Activated T-helper 17 cell treated with anti-CD3 and anti-CD28 coated beads, Interleukin-2, amount 50 U/mL, for 72 hours (primary cell): Measurements from ENCODE around the gene MIA2. TPM values are rescaled to one million over a fixed set of nuclear protein-coding genes. Genes with fewer than 3 reads are reported as not detected.
"Not testable (repeated sequence)": the region's sequence is repeated elsewhere in the genome, so short reads cannot be mapped to it uniquely, and the experiment has no call there.

Experiments
- ATAC-seq: fragments of 150-1000 bp; cut with Tn5 transposase; replicated peaks from 2 replicates; pipeline ENCODE4 v1.10.0; 2021; ENCODE audit warnings: mild to moderate bottlenecking, moderate library complexity
- H3K27ac Mint-ChIP-seq: one replicate; pipeline ENCODE4 v1.8.0; 2022; ENCODE audit warnings: mixed read lengths
- H3K27me3 Mint-ChIP-seq: one replicate; pipeline ENCODE4 v1.8.0; 2022; ENCODE audit warnings: mixed read lengths
- H3K36me3 Mint-ChIP-seq: one replicate; pipeline ENCODE4 v1.8.0; 2022; ENCODE audit warnings: low read depth, mild to moderate bottlenecking, mixed read lengths
- H3K4me1 Mint-ChIP-seq: one replicate; pipeline ENCODE4 v1.8.0; 2022; ENCODE audit warnings: mixed read lengths
- H3K4me3 Mint-ChIP-seq: one replicate; pipeline ENCODE4 v1.8.0; 2022; ENCODE audit warnings: mild to moderate bottlenecking, mixed read lengths
- H3K9me3 Mint-ChIP-seq: one replicate; pipeline ENCODE4 v1.8.0; 2022; ENCODE audit warnings: mixed read lengths
- total RNA-seq, 2 donors: library from RNA; stranded (reverse); gene quantifications; one replicate each; pipeline ENCODE4 v1.2.3, GENCODE V29; 2022

The MIA2 gene
- total RNA-seq, 2 donors from 2014 or later, result 15.4 to 17.7 TPM

DNA sequence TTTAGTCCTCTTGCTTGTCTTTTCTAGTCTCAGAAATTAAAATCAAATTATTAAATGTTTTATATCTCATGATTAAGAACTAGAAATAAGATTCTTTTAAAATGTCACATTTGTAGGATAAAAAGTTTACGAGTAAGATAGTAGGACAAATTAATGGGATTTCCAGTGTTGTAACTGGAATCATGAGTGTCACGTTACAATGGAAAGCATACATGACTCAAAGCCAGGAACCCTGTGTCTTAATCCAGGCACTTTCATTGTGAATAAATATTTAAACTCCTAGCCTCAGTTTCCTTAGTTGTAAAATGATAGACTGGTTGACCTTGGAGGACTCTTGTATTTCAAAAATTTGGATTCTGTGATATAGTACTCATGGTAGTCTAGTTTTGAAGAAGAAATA, 84.9 kb downstream of the MIA2 start:
- no peak overlapping the region for H3K4me3 Mint-ChIP-seq
- H3K36me3 Mint-ChIP-seq, result peaks cover 51% of the 10 kb centered on the region
- ATAC-seq, result no peak
- H3K4me1 Mint-ChIP-seq, result peaks cover 4% of the 10 kb centered on the region
- no peak overlapping the region for H3K27ac Mint-ChIP-seq
- no peaks in the 10 kb centered on the region for H3K9me3 Mint-ChIP-seq
- H3K27me3 Mint-ChIP-seq, result no peaks in the 10 kb centered on the region

DNA sequence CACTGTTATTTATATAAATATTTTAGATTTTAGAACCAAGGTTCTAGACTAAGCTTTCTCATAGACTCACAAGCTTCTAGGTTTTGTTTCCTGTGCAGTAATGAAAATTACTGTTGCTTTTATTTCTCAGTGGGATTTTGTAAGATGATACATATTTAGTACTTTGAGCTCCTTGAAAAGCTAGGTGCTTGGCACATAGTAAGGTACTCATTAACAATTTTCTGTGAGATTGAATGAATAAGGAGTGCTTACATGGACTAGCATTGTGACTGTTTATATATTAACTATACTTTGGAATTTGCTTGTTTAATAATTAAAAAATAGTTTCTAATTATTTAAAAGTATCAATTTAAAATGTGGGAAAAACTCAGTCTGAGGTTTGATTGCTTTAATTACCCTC, 85.7 kb downstream of the MIA2 start:
- Mint-ChIP-seq H3K4me3 (no peak overlapping the region), H3K4me1 (peaks cover 4% of the 10 kb centered on the region), H3K27me3 (no peaks in the 10 kb centered on the region), H3K36me3 (peaks cover 54% of the 10 kb centered on the region), H3K27ac (no peak overlapping the region), H3K9me3 (no peaks in the 10 kb centered on the region)
- no peak for ATAC-seq

DNA sequence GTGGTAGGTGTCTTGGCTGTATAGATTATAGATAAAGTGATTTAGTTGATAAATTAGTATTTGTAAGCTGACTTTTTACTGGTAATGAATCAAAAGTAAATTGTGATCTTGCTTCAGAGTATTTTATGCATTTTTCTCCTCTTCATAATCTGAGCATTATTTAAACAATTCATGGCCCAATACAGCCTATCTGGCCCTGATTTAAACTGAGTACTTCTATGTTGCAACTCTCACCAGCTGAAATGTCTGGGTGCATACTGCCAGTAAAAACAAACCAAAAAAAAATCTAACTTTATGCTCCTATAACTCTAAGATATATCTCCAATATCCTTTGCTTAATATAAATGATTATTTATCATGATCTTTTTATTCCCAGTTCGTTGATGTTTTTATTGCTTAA, 86.6 kb downstream of the MIA2 start:
- H3K9me3 Mint-ChIP-seq, result no peaks in the 10 kb centered on the region
- no peak for ATAC-seq
- peaks cover 51% of the 10 kb centered on the region for H3K36me3 Mint-ChIP-seq
- H3K27ac Mint-ChIP-seq, result no peak overlapping the region
- H3K4me3 Mint-ChIP-seq, result no peak overlapping the region
- peaks cover 4% of the 10 kb centered on the region for H3K4me1 Mint-ChIP-seq
- no peaks in the 10 kb centered on the region for H3K27me3 Mint-ChIP-seq

DNA sequence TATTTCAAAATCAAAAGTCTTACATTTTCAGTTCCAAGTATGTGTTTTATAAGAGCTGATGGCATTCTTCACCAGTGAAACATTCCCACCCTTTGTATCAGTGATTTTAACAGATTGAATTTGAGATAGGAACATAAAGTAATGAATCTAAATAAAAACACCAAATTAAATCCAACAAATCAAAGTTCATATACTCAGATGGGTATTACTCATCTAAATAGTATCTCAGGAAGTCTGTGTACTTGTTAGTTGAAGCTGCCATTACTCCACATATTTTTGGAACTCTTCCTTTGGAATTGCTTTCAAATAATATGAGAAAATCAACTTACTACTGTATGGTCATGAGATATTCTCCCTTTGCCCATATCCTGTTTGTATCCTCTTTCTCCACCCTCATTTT, 89.1 kb downstream of the MIA2 start:
- Mint-ChIP-seq H3K27me3 (no peaks in the 10 kb centered on the region), H3K36me3 (peaks cover 54% of the 10 kb centered on the region), H3K27ac (peak overlapping the region; percentile 9), H3K4me3 (no peak overlapping the region), H3K9me3 (no peaks in the 10 kb centered on the region), H3K4me1 (no peaks in the 10 kb centered on the region)
- ATAC-seq, result no peak

DNA sequence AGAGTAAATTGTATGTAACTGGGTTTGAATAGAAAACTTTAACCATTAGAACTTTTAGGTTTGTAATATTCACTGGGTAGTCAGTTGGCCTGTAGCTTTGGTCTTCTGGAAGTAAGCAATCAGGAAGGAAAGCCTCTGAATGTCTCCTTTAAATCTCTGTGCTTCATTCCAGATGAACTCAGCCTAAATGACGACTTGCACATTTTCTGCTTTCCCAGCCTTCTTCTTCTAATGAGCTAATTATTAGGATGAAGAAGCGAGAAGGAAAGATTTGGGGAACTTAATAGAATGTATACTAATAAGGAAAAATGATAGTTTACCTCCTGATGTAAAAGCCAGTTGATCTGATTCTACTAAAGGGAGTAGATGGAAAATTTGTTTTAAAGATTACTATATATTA, 90.4 kb downstream of the MIA2 start:
- no peak for ATAC-seq
- no peaks in the 10 kb centered on the region for H3K9me3 Mint-ChIP-seq
- peaks cover 57% of the 10 kb centered on the region for H3K36me3 Mint-ChIP-seq
- no peaks in the 10 kb centered on the region for H3K4me1 Mint-ChIP-seq
- H3K27ac Mint-ChIP-seq, result peak overlapping the region; percentile 9
- H3K4me3 Mint-ChIP-seq, result no peak overlapping the region
- no peaks in the 10 kb centered on the region for H3K27me3 Mint-ChIP-seq

DNA sequence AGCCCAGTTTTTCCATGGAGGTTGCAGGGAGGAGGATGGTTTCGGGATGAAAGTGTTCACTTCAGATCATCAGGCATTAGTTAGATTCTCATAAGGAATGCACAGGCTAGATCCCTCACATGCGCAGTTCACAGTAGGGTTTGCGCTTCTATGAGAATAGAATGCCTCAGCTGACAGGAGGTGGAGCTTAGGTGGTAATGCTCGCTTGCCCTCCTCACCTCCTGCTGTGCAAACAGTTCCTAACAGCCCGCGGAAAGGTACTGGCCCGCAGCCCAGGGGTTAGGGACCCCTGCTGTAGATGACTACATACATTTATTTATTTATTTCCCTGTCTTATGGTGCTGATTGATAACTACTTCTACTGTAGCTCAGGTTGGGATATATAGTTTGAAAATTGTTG, 105.3 kb downstream of the MIA2 start:
- Mint-ChIP-seq H3K27ac (no peak overlapping the region), H3K9me3 (no peaks in the 10 kb centered on the region), H3K27me3 (no peaks in the 10 kb centered on the region), H3K4me3 (no peak overlapping the region), H3K36me3 (peaks cover 62% of the 10 kb centered on the region), H3K4me1 (peaks cover 10% of the 10 kb centered on the region)
- no peak for ATAC-seq

DNA sequence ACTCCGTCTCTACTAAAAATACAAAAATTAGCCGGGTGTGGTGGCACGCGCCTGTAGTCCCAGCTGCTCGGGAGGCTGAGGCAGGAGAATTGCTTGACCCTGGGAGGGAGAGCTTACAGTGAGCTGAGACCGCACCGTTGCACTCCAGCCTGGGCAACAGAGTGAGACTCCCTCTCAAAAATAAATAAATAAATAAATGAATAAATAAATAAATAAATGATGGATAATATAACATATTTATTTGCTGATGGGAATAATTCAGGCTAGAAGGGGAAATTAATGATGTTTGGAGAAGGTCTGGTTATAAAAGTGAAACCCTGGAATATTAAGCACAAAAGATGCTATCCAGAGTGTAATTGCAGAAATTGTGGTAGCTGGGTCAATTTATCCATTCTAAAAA, 107.4 kb downstream of the MIA2 start:
- not testable (repeated sequence) for H3K27ac Mint-ChIP-seq, H3K9me3 Mint-ChIP-seq, H3K4me3 Mint-ChIP-seq, H3K4me1 Mint-ChIP-seq, H3K27me3 Mint-ChIP-seq, ATAC-seq
- H3K36me3 Mint-ChIP-seq, result peaks cover 60% of the 10 kb centered on the region

DNA sequence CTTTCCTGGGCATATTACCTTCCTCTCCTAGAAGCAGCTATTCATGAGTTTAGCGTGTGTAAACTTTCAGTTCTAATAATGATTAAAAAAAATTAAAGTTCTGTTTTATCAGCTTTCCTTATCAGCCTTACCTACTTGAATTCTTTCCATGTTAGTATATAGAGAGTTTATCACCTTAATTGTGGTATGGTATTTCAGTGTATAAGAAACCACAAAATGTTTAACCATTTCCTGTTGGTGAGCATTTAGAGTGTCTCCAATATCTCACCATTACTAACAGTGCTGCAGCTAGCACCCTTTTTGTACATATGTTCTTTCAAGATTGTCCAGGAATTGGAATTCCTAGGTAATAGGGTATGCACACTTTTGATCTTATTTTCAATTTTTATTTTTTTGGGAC, 109.1 kb downstream of the MIA2 start:
- peaks cover 61% of the 10 kb centered on the region for H3K36me3 Mint-ChIP-seq

DNA sequence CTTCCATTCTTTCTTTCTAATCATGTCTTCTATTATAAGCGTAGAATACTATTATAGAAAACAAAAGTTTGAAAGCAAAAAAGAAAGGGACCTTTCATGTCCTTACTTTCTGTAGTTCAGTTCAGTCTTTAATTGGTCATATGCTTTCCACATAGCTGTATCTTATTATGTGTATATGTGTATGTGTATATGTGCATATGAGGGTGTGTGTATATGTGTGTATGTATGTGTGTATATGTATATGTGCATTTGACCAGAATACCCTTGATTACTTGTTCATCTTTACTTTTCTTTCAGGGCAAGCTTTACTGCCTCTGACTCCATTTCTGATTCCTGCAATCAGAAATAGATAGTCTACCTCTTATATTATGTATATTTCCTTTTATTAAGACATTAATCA, 109.9 kb downstream of the MIA2 start:
- Mint-ChIP-seq H3K27ac (peak overlapping the region; percentile 33), H3K27me3 (no peaks in the 10 kb centered on the region), H3K36me3 (peaks cover 60% of the 10 kb centered on the region), H3K9me3 (no peaks in the 10 kb centered on the region), H3K4me3 (no peak overlapping the region), H3K4me1 (peaks cover 10% of the 10 kb centered on the region)
- no peak for ATAC-seq

More for the DNA sequence above, 109.1 kb downstream of the MIA2 start:
- no peak overlapping the region for H3K4me3 Mint-ChIP-seq
- H3K4me1 Mint-ChIP-seq, result peaks cover 10% of the 10 kb centered on the region
- no peaks in the 10 kb centered on the region for H3K9me3 Mint-ChIP-seq
- peak overlapping the region; percentile 17 for H3K27ac Mint-ChIP-seq
- peak; percentile 63 for ATAC-seq
- H3K27me3 Mint-ChIP-seq, result no peaks in the 10 kb centered on the region

DNA sequence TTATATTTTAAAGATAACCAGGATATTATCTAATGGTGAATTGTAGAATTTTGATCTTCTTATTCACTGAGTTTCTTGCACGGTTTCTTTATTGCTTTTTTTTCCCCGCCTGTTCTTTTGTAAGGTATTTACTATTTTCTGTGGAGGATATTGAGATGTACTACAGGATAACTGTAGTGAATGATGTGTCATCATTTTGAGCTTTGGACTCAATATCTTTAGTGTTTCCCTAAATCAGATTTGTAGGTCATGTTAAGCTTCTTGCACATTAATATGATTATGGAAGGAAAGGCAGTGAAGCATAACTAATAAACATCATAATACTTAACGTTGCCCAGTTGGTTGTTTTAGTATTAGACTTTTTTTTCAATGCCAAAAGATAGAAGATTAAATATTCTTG, 117.2 kb downstream of the MIA2 start:
- no peak overlapping the region for H3K4me3 Mint-ChIP-seq
- H3K9me3 Mint-ChIP-seq, result no peaks in the 10 kb centered on the region
- ATAC-seq, result no peak
- H3K27me3 Mint-ChIP-seq, result no peaks in the 10 kb centered on the region
- no peak overlapping the region for H3K27ac Mint-ChIP-seq
- no peaks in the 10 kb centered on the region for H3K4me1 Mint-ChIP-seq
- peaks cover 71% of the 10 kb centered on the region for H3K36me3 Mint-ChIP-seq

DNA sequence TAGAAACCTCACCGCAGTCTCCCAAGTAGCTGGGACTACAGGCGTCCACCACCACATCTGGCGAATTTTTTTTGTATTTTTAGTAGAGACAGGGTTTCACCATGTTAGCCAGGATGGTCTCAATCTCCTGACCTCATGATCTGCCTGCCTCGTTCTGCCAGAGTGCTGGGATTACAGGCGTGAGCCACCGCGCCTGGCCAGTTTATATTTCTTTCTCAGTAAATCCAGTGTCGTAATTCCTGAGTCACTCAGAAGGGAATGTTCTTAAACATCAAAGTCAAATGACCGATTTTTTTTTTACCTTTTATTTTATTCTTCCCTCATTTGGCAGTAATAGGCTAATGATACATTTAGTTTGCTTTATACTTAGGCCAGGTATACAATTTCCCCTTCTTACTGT, 118.0 kb downstream of the MIA2 start:
- H3K36me3 Mint-ChIP-seq, result peaks cover 73% of the 10 kb centered on the region
- no peaks in the 10 kb centered on the region for H3K9me3 Mint-ChIP-seq
- no peaks in the 10 kb centered on the region for H3K4me1 Mint-ChIP-seq
- no peak overlapping the region for H3K27ac Mint-ChIP-seq
- ATAC-seq, result no peak
- no peak overlapping the region for H3K4me3 Mint-ChIP-seq
- H3K27me3 Mint-ChIP-seq, result no peaks in the 10 kb centered on the region

DNA sequence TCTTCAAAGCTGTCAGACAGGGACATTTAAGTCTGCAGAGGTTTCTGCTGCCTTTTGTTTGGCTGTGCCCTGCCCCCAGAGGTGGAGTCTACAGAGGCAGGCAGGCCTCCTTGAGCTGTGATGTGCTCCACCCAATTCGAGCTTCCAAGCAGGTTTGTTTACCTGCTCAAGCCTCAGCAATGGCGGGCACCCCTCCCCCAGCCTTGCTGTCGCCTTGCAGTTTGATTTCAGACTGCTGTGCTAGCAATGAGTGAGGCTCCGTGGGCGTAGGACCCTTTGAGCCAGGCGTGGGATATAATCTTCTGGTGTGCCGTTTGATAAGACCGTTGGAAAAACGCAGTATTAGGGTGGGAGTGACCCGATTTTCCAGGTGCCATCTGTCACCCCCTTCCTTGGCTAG, 125.4 kb downstream of the MIA2 start:
- H3K27ac Mint-ChIP-seq, H3K4me1 Mint-ChIP-seq, ATAC-seq, H3K27me3 Mint-ChIP-seq, H3K9me3 Mint-ChIP-seq, H3K4me3 Mint-ChIP-seq: not testable (repeated sequence)
- peaks cover 74% of the 10 kb centered on the region for H3K36me3 Mint-ChIP-seq

DNA sequence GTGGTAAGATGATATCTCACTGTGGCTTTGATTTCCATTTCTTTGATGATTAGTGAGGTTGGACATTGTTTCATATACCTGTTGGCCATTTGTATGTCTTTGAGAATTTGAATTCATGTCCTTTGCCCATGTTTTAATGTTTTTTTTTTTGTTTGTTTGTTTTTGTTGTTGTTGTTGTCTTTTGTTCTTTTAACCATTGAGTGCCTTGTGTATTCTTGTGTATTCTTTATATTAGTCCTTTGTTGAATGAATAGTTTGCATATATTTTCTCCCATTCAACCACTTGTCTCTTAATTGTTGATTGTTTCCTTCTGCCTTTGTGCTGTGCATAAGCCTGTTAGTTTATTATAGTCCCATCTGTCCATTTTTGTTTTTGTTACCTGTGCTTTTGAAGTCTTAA, 126.6 kb downstream of the MIA2 start:
- ATAC-seq, result no peak
- Mint-ChIP-seq H3K27ac (peak overlapping the region; percentile 37), H3K9me3 (peaks cover under 1% of the 10 kb centered on the region)

DNA sequence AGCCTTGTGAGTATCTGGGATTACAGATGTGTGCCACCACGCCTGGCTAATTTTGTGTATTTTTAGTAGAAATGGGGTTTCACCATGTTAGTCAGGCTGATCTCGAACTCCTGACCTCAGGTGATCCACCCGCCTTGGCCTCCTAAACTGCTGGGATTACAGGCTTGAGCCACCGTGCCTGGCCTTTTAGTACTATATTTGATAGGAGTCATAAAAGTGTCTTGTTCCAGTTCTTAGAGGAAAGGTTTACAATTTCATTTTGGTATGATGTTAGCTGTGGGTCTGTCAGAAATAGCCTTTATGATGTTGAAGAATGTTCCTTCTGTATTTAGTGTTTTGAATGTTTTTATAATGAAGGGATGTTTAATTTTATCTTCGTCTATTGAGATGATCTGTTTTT, 127.8 kb downstream of the MIA2 start:
- H3K4me1 Mint-ChIP-seq, H3K4me3 Mint-ChIP-seq, H3K9me3 Mint-ChIP-seq, ATAC-seq, H3K27ac Mint-ChIP-seq, H3K27me3 Mint-ChIP-seq: not testable (repeated sequence)
- peaks cover 86% of the 10 kb centered on the region for H3K36me3 Mint-ChIP-seq

More for the DNA sequence above, 126.6 kb downstream of the MIA2 start:
- Mint-ChIP-seq H3K4me1 (no peaks in the 10 kb centered on the region), H3K27me3 (no peaks in the 10 kb centered on the region), H3K4me3 (no peak overlapping the region), H3K36me3 (peaks cover 85% of the 10 kb centered on the region)

DNA sequence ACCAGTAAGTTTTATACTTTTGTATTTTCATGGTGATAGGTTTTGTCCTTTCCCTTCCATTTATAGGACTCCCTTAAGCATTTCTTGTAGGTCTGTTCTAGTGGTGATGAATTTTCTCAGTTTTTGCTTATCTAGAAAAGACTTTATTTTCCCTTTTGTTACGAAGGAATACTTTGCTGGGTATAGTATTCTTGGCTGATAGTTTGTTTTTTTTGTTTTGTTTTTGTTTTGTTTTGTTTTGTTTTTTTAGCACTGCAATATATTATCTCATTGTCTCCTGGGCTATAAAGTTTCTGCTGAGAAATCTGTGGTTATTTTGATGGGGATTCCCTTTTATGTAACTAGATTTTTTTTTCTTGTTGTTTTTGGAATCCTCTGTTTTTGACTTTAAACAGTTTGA, 130.8 kb downstream of the MIA2 start:
- ATAC-seq, result no peak
- Mint-ChIP-seq H3K27ac (no peak overlapping the region), H3K9me3 (peaks cover 6% of the 10 kb centered on the region), H3K36me3 (peaks cover 65% of the 10 kb centered on the region), H3K27me3 (no peaks in the 10 kb centered on the region), H3K4me3 (no peak overlapping the region), H3K4me1 (no peaks in the 10 kb centered on the region)

DNA sequence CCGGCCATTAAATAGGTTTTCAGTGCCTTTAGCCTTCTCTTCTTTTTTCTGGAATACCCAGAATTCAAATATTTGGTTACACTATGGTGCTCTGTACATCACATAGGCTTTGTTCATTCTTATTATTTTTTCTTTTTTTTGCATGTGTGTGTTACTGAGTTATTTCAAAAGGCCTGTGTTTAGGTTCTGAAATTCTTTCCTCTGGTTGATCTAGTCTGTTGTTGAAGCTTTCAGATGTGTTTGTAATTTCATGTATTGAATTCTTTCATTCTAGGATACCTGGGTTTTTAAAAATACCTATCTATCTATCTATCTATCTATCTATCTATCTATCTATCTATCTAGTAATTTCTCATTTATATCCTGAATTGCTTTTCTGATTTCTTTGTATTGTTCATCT, 131.6 kb downstream of the MIA2 start:
- no peak overlapping the region for H3K4me3 Mint-ChIP-seq
- no peaks in the 10 kb centered on the region for H3K27me3 Mint-ChIP-seq
- no peaks in the 10 kb centered on the region for H3K4me1 Mint-ChIP-seq
- H3K9me3 Mint-ChIP-seq, result peaks cover 6% of the 10 kb centered on the region
- ATAC-seq, result no peak
- H3K36me3 Mint-ChIP-seq, result peaks cover 64% of the 10 kb centered on the region
- H3K27ac Mint-ChIP-seq, result peak overlapping the region; percentile 9
